HUES64 (cell line): ENCODE measurements around the gene NOL6.

Source experiments
- H3K27ac ChIP-seq: 2 replicates; pipeline ENCODE4 v1.7.0; 2013; ENCODE audit warnings: low read depth, low read length, inconsistent platforms
- H3K27me3 ChIP-seq: 2 replicates; pipeline ENCODE4 v1.6.1; 2013; ENCODE audit warnings: mild to moderate bottlenecking, low read length; ENCODE audit not compliant: insufficient read depth
- H3K36me3 ChIP-seq: 2 replicates; pipeline ENCODE4 v1.6.1; 2013; ENCODE audit warnings: mild to moderate bottlenecking, low read length; ENCODE audit not compliant: insufficient read depth
- H3K4me1 ChIP-seq: 2 replicates; pipeline ENCODE4 v1.6.1; 2013; ENCODE audit warnings: mild to moderate bottlenecking, low read length, moderate library complexity; ENCODE audit not compliant: insufficient read depth
- H3K4me3 ChIP-seq: 2 replicates; pipeline ENCODE4 v1.5.1; 2013; ENCODE audit warnings: mild to moderate bottlenecking, low read length, moderate library complexity
- H3K9ac ChIP-seq: 2 replicates; pipeline ENCODE4 v1.6.1; 2013; ENCODE audit warnings: mild to moderate bottlenecking, low read depth, low read length
- H3K9me3 ChIP-seq: 2 replicates; pipeline ENCODE4 v1.6.1; 2013; ENCODE audit warnings: low read depth, low read length; ENCODE audit not compliant: insufficient read depth
- WGBS: fragments of 150-250, 120-280 bp; methylation state at CpG from one replicate; pipeline ENCODE4 v1.1.7; 2013; ENCODE audit warnings: missing lambda C conversion rate; 5-methylcytosine and 5-hydroxymethylcytosine counted together

The NOL6 gene

DNA sequence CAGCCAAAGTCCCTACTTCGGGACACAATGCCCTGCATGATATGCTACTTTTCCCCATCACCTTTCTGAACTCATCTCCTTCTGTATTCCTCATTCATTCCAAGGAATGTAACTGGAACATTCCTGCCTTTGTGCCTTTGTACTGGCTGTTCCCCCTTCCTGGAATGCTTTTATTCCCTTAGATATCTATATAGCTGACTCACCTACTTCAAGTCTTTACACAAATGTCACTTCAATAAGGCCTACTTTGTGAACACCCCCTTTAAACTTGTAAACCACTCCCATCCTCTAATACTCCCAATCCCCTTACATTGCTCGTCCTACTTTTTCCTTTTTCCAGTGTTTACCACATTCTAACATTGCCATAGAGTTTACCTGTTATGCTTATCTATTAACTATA is 2.4 kb downstream of the NOL6 start:
- Histone ChIP-seq H3K27me3 (no peaks in the 10 kb centered on the region), H3K9me3 (no peaks in the 10 kb centered on the region), H3K9ac (no peak overlapping the region), H3K4me3 (no peak overlapping the region), H3K27ac (no peak overlapping the region), H3K4me1 (no peaks in the 10 kb centered on the region), H3K36me3 (peaks cover 57% of the 10 kb centered on the region)
- WGBS: 91% methylated on average over 2 of the region's 2 CpGs

DNA sequence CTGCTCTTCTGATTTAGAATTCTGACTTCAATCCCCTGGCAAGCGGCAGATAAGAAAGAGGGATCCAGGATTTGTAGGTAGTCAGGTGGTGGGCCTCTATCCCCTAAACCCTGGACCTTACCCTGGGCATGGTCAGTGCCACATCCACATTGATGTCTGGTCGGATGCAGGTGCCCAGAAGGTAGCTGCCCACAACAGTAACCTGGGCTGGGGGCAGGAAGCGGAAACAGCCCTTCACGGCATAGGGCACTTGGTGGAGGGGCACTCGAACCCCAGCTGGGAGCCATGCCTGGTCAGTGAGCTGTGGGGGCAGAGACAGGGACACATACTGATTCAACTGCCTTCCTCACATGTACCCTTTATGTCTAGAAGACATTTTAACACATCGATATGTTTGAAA is 3.8 kb downstream of the NOL6 start:
- Histone ChIP-seq H3K9ac (no peak overlapping the region), H3K36me3 (peaks cover 72% of the 10 kb centered on the region)

GRCh38 chr9:33468797-33469621 is 4.7 kb downstream of the NOL6 start:
- H3K36me3 ChIP-seq: peaks cover 80% of the 10 kb centered on the region

More for the DNA sequence above, 3.8 kb downstream of the NOL6 start:
- 86% methylated on average over 6 of the region's 6 CpGs for WGBS
- H3K4me3 ChIP-seq: no peak overlapping the region
- no peaks in the 10 kb centered on the region for H3K4me1 ChIP-seq
- no peaks in the 10 kb centered on the region for H3K9me3 ChIP-seq
- H3K27ac ChIP-seq: no peak overlapping the region
- H3K27me3 ChIP-seq: no peaks in the 10 kb centered on the region

DNA sequence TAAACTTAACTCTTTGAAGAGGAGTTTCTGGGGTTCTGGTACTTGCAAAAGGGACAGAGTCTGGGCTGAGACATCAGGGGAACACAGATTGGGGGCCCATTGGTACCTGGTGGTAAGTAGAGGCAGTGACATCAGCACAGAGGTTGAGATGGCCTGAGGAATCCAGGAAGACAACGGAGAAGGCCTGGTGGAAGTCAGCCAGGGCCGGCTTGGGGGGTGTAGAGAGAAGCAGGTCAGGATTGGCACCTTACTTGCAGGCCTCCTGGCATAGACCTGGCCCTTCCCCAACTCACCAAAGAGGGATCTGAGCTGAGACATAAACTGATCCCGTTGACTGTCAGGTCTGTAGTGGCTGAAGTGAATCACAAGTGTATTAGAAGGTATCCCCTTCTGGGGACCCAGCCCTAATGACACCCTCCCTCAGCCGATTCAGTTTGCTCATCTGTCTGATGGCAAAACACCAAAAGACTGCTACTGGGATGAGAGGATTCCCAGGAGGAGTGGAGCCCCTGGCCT is 5.5 kb downstream of the NOL6 start:
- 94% methylated on average over 4 of the region's 4 CpGs for WGBS

More at GRCh38 chr9:33468797-33469621, 4.7 kb downstream of the NOL6 start:
- Histone ChIP-seq H3K27ac (no peak overlapping the region), H3K4me1 (no peaks in the 10 kb centered on the region), H3K27me3 (no peaks in the 10 kb centered on the region), H3K9ac (no peak overlapping the region), H3K9me3 (no peaks in the 10 kb centered on the region), H3K4me3 (no peak overlapping the region)
- WGBS: 95% methylated on average over 20 of the region's 21 CpGs

DNA sequence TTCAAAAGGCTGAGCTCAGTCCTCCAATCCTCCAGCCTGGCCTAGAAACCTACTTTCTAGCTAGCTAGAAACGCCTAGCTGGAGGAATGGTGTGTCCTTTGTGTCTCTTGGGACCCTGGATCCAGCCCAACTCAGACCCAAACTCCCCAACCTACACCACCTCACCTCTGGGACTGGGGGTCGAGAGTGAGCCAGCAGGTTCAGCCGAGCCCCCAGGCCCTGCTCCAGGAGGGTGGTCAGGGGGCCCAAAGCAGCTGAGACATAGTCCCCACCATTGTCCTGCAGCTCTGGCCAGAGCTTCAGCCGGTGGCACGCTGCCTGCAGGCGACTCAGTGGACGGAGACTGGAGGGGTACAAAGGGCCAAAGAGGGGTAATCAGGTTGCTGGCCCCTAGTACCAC is 6.2 kb downstream of the NOL6 start:
- no peaks in the 10 kb centered on the region for H3K9me3 ChIP-seq
- 92% methylated on average over 7 of the region's 7 CpGs for WGBS
- H3K27me3 ChIP-seq: no peaks in the 10 kb centered on the region
- H3K27ac ChIP-seq: no peak overlapping the region
- H3K4me1 ChIP-seq: no peaks in the 10 kb centered on the region
- H3K36me3 ChIP-seq: peaks cover 95% of the 10 kb centered on the region
- H3K9ac ChIP-seq: no peak overlapping the region
- H3K4me3 ChIP-seq: no peak overlapping the region

More for the DNA sequence above, 5.5 kb downstream of the NOL6 start:
- Histone ChIP-seq H3K4me1 (no peaks in the 10 kb centered on the region), H3K27ac (no peak overlapping the region), H3K9me3 (no peaks in the 10 kb centered on the region), H3K9ac (no peak overlapping the region), H3K4me3 (no peak overlapping the region), H3K27me3 (no peaks in the 10 kb centered on the region), H3K36me3 (peaks cover 88% of the 10 kb centered on the region)

DNA sequence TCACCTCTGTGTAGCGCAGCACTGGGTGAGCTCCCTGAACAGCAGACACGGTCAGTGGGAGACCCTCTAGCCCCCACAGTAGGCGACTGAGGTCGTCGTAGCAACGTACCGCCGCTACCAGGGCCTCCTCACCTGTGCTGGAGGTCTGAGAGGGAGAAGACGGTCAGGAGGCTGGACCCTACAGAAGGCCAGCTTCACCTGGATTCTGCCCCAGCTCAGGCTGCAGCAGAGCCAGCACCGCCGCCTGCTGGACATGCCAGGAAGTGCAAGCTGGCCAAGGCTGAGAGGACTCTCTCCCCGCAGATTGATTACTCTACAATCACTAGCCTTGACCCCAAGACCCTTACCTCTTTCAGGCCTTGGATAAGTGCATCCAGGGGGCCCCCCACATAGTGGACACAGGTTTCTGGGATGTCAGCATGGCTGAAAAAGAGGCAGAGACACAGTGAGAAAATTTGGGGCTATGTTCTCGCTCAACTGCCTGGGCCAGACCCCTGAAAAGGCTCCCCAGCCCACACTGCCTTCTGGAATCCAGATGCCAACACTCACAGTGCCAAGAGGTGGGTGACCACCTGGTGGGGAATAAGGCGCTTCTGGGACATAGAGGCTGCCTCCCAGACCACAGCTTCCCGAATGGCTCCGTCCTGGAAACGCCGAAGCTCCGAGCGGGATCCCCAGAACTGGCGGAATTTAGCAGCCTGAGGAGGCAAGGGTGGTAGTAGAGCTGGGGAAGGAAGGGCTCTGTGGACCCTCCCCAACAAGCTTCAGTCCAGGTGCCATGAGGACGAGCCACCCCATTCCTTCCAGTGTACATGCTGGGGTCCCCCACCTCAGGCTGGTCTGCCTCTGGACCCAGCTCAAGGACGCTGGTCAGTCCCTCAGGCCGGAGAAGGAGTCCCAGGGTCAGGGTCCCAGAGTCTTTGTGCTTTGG is 6.9 kb downstream of the NOL6 start:
- H3K27ac ChIP-seq: no peak overlapping the region
- 81% methylated on average over 24 of the region's 24 CpGs for WGBS
- no peaks in the 10 kb centered on the region for H3K9me3 ChIP-seq
- H3K36me3 ChIP-seq: peaks cover 97% of the 10 kb centered on the region
- no peak overlapping the region for H3K9ac ChIP-seq
- no peaks in the 10 kb centered on the region for H3K4me1 ChIP-seq
- no peaks in the 10 kb centered on the region for H3K27me3 ChIP-seq
- H3K4me3 ChIP-seq: no peak overlapping the region

DNA sequence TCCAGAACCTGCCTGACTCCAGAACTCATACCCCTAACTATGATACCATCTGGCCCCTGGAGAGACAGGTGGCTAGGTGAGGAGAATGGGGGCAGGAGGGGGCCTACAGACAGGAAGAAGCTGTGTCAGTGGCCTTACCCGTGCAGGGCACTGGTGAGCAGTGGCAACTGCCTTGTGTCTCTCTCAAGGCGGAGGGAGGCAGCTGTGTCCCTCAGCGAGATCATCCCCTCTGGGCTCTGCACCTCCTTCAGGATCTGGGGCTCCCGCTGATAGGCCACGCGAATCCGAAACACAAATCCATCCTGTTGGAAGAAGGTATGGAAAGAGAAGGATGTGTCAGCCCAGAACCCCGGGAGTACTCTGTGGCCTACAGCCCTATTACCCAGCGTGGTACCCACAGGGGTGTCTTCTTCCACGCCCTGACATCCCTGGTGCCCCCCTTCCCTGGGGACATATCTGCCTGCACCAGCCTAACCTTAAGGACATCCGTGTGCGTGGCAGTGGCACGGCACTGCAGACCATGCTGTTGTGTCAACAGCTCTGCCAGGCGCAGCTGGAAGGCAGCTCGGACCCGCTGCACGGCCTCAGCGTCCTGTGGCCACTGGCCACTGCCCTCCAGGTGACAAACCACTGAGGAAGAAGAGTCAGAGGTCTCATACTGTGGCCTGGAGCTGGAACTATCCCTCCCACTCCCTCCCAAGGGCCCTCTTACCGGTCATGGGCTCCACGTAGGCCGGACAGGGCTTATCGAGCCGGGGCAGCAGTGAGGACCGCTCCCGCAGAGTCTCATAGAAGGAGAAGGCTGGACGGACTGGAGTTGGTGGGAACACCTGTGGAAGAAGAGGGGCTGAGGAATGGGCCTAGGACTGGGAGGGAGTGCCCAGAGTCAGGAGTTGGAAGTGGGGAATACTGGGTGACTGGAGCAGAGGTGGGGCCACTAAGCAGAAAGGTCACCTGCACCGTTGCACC is 7.8 kb downstream of the NOL6 start:
- no peak overlapping the region for H3K9ac ChIP-seq
- no peaks in the 10 kb centered on the region for H3K27me3 ChIP-seq
- H3K36me3 ChIP-seq: peaks cover 97% of the 10 kb centered on the region
- no peak overlapping the region for H3K4me3 ChIP-seq
- no peaks in the 10 kb centered on the region for H3K9me3 ChIP-seq
- WGBS: 96% methylated on average over 27 of the region's 27 CpGs
- no peaks in the 10 kb centered on the region for H3K4me1 ChIP-seq
- H3K27ac ChIP-seq: no peak overlapping the region

DNA sequence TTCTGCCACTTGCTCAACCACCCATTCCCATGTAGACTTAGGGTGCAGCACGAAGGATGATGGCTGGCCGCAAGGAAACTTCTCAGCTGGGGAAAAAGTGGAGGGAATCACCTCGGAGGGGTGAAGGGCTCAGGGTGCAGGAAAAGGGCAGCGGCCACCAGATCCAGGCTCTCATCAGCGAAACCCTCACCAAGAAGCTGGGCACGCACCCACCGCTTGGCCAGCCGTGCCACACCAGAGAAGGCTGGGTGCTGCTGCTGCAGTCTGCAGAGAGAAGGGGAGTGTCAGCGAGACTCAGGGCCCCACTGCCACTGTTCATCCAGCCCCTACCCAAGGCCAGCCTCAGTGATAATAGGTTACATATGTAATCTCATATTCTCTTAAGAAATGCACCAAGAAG is 8.6 kb downstream of the NOL6 start:
- 97% methylated on average over 9 of the region's 9 CpGs for WGBS
- no peaks in the 10 kb centered on the region for H3K4me1 ChIP-seq
- no peaks in the 10 kb centered on the region for H3K9me3 ChIP-seq
- no peak overlapping the region for H3K27ac ChIP-seq
- H3K4me3 ChIP-seq: no peak overlapping the region
- no peaks in the 10 kb centered on the region for H3K27me3 ChIP-seq
- peaks cover 97% of the 10 kb centered on the region for H3K36me3 ChIP-seq
- H3K9ac ChIP-seq: no peak overlapping the region

- no peak overlapping the region for H3K27ac ChIP-seq
- H3K9me3 ChIP-seq: no peaks in the 10 kb centered on the region
- H3K4me1 ChIP-seq: no peaks in the 10 kb centered on the region
- H3K9ac ChIP-seq: no peak overlapping the region
- H3K27me3 ChIP-seq: no peaks in the 10 kb centered on the region
- peaks cover 87% of the 10 kb centered on the region for H3K36me3 ChIP-seq
- H3K4me3 ChIP-seq: no peak overlapping the region
- WGBS: 96% methylated on average over 14 of the region's 14 CpGs
Measured at GRCh38 chr9:33464045-33464636, 9.6 kb downstream of the NOL6 start.

DNA sequence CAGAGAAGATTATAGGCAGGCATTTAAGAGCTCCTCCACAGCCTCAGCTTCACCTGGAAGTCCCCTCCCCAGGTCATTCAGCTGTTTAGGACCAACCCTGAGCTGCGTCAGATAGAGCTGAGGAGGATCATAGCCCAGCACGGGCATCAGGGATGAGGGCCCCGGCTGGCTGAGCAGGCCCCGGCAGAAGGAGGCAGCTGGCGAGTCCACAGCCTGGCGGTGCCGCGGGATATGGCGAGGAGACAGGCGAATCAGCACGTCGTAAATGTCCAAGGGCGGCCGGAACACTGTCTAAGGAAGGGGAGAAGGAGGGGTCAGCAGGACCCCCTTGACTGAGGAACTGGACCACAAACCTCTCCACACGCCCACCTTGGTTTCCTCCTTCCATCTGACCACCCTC is 10.6 kb downstream of the NOL6 start:
- 96% methylated on average over 15 of the region's 15 CpGs for WGBS
- H3K36me3 ChIP-seq: peaks cover 77% of the 10 kb centered on the region
- no peaks in the 10 kb centered on the region for H3K4me1 ChIP-seq
- H3K9me3 ChIP-seq: no peaks in the 10 kb centered on the region
- H3K9ac ChIP-seq: no peak overlapping the region
- no peaks in the 10 kb centered on the region for H3K27me3 ChIP-seq
- no peak overlapping the region for H3K27ac ChIP-seq
- no peak overlapping the region for H3K4me3 ChIP-seq
